ENCODE data around the gene HIP1. TPM values are rescaled to one million over a fixed set of nuclear protein-coding genes. Genes with fewer than 3 reads are reported as not detected.

Gene HIP1
- total RNA-seq, 4 donors from 2014 or later: 24.9 to 51.2 (median 27.2) TPM

DNA sequence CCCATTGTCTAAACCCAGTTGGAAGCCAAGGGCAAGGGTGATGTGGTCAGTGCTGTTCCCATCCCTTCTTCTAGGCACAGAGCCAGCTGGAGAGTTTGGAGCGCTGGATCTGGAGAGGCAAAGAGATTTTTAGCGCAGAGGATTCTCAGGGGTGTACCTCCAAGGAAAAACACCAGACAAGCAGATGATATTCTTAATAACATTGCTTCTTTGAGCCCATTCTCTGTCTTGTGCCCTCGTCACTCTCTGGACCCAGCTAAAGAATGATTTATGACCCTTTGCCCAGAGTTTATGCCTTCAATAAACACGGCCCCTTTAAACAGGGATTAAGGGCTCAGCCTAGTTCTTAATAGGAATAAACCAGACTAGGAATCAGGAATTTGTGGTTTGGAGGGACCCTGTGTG is 4.7 kb upstream of the HIP1 start:
- ATAC-seq (ENCODE audit: low FRiP score) (no peak), DNase-seq (ENCODE audit: low spot score) (no peak)
- TF ChIP-seq, protein P1, sequence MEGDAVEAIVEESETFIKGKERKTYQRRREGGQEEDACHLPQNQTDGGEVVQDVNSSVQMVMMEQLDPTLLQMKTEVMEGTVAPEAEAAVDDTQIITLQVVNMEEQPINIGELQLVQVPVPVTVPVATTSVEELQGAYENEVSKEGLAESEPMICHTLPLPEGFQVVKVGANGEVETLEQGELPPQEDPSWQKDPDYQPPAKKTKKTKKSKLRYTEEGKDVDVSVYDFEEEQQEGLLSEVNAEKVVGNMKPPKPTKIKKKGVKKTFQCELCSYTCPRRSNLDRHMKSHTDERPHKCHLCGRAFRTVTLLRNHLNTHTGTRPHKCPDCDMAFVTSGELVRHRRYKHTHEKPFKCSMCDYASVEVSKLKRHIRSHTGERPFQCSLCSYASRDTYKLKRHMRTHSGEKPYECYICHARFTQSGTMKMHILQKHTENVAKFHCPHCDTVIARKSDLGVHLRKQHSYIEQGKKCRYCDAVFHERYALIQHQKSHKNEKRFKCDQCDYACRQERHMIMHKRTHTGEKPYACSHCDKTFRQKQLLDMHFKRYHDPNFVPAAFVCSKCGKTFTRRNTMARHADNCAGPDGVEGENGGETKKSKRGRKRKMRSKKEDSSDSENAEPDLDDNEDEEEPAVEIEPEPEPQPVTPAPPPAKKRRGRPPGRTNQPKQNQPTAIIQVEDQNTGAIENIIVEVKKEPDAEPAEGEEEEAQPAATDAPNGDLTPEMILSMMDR (IDR thresholded peaks at IDR 0.05): no peak

DNA sequence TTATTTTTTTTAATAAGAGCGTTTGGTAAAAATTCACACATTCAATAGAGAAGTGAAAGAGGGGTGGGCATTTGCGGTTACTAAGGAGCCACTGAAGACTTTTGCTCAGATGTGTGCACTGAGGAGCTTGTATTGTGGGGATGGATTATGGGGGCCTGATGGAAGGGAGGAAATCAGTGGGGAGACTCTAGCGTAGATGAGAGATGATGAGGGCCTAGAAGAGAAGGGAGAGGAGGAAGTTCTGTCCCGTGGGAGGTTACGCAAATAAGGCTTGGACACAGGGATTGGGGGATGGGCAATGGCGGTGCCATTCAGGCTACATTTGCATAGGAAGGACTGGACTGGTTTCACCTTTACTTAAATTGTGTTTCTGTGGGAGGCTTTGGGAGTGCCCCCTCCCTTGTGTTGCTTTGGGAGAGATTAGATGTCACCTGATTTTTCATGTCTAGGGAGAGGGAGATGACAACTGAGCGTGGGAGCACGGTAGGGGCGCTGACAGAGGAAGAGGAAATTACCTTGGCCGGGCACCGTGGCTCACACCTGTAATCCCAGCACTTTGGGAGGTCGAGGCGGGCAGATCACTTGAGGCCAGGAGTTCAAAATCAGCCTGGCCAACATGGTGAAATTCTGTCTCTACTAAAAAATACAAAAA is 2.2 kb upstream of the HIP1 start:
- ATAC-seq (ENCODE audit: low FRiP score) (no peak), DNase-seq (ENCODE audit: low spot score) (peak; percentile 30)
- TF ChIP-seq, protein P1 (IDR thresholded peaks at IDR 0.05): no peak

DNA sequence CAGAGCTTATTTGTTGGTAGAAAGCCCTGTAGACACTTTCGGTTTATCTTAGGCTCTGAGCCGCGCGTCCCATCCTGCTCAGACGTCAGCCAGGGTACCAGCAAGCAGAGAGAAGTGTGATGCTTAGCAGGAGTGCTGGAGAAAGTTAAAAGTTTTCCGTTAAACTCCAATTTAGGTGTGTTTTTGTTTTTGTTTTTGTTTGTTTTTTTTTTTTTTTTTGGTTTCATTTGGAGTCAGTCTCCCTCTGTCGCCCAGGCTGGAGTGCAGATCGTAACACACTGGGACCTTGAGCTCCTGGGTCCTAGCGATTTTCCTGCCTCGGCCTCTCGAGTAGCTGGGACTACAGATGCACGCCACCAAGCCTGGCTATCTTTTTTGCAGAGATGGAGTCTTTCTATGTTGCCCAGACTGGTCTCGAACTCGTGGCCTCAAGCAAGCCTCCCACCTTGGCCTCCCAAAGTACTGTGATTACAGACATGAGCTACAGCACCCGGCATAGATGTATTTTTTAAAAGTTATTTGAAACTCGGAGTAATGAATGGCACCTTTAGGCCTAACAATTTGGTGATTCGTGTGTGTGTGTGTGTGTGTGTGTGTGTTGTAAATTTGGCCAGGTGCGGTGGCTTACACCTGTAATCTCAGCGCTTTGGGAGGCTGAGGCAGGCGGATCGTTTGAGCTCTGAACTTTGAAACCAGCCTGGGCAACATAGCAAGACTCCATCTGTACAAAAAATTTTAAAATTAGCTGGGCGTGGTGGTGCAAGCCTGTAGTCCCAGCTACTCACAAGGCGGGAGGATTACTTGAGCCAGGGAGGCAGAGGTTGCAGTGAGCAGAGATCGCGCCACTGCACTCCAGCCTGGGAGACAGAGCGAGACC is 1.3 kb upstream of the HIP1 start:
- DNase-seq (ENCODE audit: low spot score): no peak
- ATAC-seq (ENCODE audit: low FRiP score): no peak
- TF ChIP-seq, protein P1 (IDR thresholded peaks at IDR 0.05): no peak

DNA sequence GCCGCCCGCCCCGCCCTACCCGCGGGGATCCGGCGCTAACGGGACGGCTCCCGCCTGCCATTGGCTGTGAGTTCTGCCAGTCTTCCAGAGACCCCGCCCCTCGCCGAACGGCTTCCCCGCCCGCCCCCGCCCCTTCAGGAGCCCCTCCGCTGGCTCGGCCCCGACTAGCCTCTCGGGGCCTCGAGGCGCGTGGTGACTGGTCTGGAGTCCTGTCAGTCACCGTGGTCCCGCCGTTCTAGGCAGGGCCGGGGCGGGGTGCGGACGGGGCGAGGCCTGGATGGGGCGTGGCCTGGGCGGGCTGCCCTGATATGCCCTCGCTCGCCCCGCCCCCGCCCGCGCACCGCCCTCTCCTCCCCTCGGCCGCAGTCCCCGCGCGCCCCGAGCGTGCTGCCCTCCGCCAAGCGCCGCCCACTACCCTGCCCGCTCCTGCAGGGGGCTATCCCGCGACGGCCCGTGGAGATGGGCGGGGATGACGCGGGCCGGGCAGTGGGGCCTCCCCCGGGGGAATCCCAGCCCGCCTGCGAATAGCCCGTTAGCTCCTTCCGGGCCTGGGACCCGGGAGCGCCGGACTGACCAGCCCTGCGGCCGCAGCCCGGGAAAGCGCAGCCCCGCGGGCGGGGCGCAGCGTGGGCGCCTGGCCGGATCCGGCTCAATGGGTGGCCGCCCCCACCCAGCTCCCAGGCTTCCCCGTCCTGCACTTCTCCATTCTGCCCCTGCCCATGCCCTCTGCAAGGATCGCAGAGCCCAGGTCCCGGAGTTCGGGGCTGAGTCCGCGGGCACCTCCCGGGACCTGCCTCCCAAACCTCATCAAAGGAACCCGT is 444 bp upstream of the HIP1 start:
- peak; percentile 98 for DNase-seq (ENCODE audit: low spot score)
- peak; percentile 99 for ATAC-seq (ENCODE audit: low FRiP score)
- TF ChIP-seq, protein P1 (IDR thresholded peaks at IDR 0.05): no peak

DNA sequence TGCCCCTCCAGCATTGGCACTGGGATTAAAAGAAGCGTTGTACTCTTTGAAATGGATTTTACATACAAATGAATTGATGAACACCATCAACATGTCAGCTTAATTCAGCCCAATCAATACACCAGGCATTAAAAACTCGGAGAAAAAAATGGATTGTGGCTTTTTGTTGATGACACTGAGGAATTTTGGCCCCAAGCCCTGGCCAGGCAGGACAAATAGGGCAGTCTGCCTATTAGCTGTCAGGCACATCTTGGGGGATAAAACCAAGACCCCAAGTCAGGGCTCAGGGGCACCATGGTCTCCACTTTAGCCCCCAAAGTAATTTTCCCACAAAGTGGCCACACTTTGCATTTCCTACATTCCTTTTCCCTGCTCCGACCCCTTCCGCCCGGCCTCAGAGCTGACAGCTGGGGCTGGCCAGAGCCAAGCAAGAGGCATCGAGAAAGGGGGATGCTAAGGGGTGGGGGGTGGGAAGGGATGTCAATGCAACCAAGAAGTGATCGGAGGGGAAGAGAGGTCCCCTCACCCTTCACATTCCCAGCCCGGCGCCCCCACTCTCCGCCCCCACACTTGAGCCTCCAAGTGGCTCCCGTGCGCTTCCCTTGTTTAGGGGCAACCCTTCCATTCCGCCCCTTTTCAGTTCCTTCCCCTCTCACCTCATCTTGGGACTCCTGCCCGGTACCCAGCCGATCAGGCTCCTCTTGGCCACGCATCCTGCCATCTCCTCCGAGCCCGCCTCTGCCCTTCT is 711 bp downstream of the HIP1 start:
- no peak for ATAC-seq (ENCODE audit: low FRiP score)
- DNase-seq (ENCODE audit: low spot score): no peak

More for the DNA sequence above, 711 bp downstream of the HIP1 start:
- TF ChIP-seq, protein P1 (IDR thresholded peaks at IDR 0.05): no peak

Measured in omental fat pad (tissue), 4 donors.